AG08396 (cell line): ENCODE measurements around the gene PRAC2.

Experiments
- DNase-seq: peaks from one replicate; pipeline ENCODE4 v3.0.0; 2012; ENCODE audit warnings: low spot score, mixed read lengths

Gene PRAC2

GRCh38 chr17:48734333-48735061 lies 11.5 kb downstream of the PRAC2 start:
- no peak for DNase-seq

- DNase-seq: no peak
Observed at GRCh38 chr17:48735062-48735351, 12.0 kb downstream of the PRAC2 start.

- DNase-seq: no peak
Observed at GRCh38 chr17:48737330-48738043, 14.5 kb downstream of the PRAC2 start.

- DNase-seq: no peak
Observed at GRCh38 chr17:48738424-48738802, 15.4 kb downstream of the PRAC2 start.

GRCh38 chr17:48738803-48739526 lies 16.0 kb downstream of the PRAC2 start:
- no peak for DNase-seq

GRCh38 chr17:48740537-48740936 lies 17.6 kb downstream of the PRAC2 start:
- no peak for DNase-seq

- DNase-seq: no peak
Observed at GRCh38 chr17:48745381-48746275, 22.6 kb downstream of the PRAC2 start.

GRCh38 chr17:48746916-48747444 lies 24.0 kb downstream of the PRAC2 start:
- DNase-seq: no peak

- no peak for DNase-seq
Observed at GRCh38 chr17:48747445-48748363, 24.7 kb downstream of the PRAC2 start.

- DNase-seq: no peak
Observed at GRCh38 chr17:48748718-48749566, 26.0 kb downstream of the PRAC2 start.

GRCh38 chr17:48749621-48750553 lies 26.9 kb downstream of the PRAC2 start:
- DNase-seq: no peak

- no peak for DNase-seq
Observed at GRCh38 chr17:48751172-48751571, 28.2 kb downstream of the PRAC2 start.

- DNase-seq: no peak
Observed at GRCh38 chr17:48751733-48752398, 28.9 kb downstream of the PRAC2 start.

- no peak for DNase-seq
Observed at GRCh38 chr17:48752399-48753288, 29.7 kb downstream of the PRAC2 start.

GRCh38 chr17:48753794-48754499 lies 31.0 kb downstream of the PRAC2 start:
- DNase-seq: no peak

- DNase-seq: no peak
Observed at GRCh38 chr17:48754500-48755261, 31.7 kb downstream of the PRAC2 start.
